Pancreas (tissue), 10 donors: ENCODE measurements around the gene KLF15. TPM values are rescaled to one million over a fixed set of nuclear protein-coding genes. Genes with fewer than 3 reads are reported as not detected.

Source experiments
- ATAC-seq, 4 donors: fragments of 200-7000 bp; cut with Tn5 transposase; one replicate each; pipeline versions ENCODE4 v1.8.0 to v1.9.1; 2020; ENCODE audit warnings: mild to moderate bottlenecking in 4 of 4, moderate library complexity in 4 of 4
- DNase-seq, 6 donors: peaks; one replicate each; pipeline ENCODE4 v3.0.0-alpha.2; 2020
- FAIRE-seq: peaks from 2 replicates; lab custom pipeline; 2012; peaks lifted over from hg19 to GRCh38; lab: Jason Lieb, UNC
- H3K27ac ChIP-seq, 4 donors: fragments of 200-600 bp; sonication (generic); 1 replicate in 3 of 4; 2 replicates in 1 of 4; pipeline versions ENCODE4 v1.5.0 to v1.8.0; 2020
- H3K27me3 ChIP-seq, 4 donors: fragments of 200-600 bp; one replicate each; pipeline ENCODE4 v1.8.0; 2021
- H3K36me3 ChIP-seq, 3 donors: fragments of 200-600 bp; sonication (generic) in 1 of 3; one replicate each; pipeline versions ENCODE4 v1.5.0 to v1.8.0; 2020 to 2021
- H3K4me1 ChIP-seq, 3 donors: fragments of 200-600 bp; one replicate each; pipeline ENCODE4 v1.8.0; 2021
- H3K4me3 ChIP-seq, 4 donors: fragments of 200-600 bp; sonication (generic) in 2 of 4; one replicate each; pipeline versions ENCODE4 v1.5.0 to v1.8.0; 2020 to 2021
- H3K9me3 ChIP-seq, 4 donors: fragments of 200-600 bp; one replicate each; pipeline ENCODE4 v1.8.0; 2021
- WGBS, 2 donors: extraction: QIAGEN DNeasy Blood & Tissue Kit; methylation state at CpG; one replicate each; pipeline ENCODE4 v1.1.7; 2013; 5-methylcytosine and 5-hydroxymethylcytosine counted together
- intact Hi-C, 3 donors: fragments of 100-400 bp; cut with DNase I; formaldehyde crosslinking; loops; one replicate each; pipeline versions ENCODE4 v1.11.1 to v1.14.2; 2022
- polyA plus RNA-seq, 2 donors: library from polyadenylated mRNA; stranded (reverse); fragments of 200-250 nt; gene quantifications; one replicate each; pipeline ENCODE4 v1.2.3, GENCODE V29; 2013
- total RNA-seq, 6 donors: library from RNA; stranded (reverse); fragmentation: NEBNext Ultra II Directional in 4 of 6; extraction: Animal tissue kit (Norgen Biotek cat#: 25700) in 4 of 6; gene quantifications; one replicate each; pipeline versions ENCODE4 v1.2.1 to v1.2.4, GENCODE V29; 2021 to 2023
- TF ChIP-seq, protein P1 (sequence below), 4 donors: fragments of 200-600 bp; sonication (generic) in 3 of 4; IDR thresholded peaks; one replicate each; pipeline versions ENCODE4 v1.5.0 to v1.8.0; 2021; ENCODE audit warnings: antibody characterized with exemption in 4 of 4
- donor health status: healthy with polysubstance abuse.
- donor health status: DM: no; HTN: no; CAD: no; lungs with moderate emphysema.
- donor health status: DM: no; HTN: no; CAD: no.
- donor health status: control.
- donor health status: control.
- donor health status: Bipolar disorder and iron deficiency.
- donor health status: DM: yes; HTN: yes; CAD: no.
- donor health status: DM: no; HTN: no; CAD: no.
- donor health status: DM: no; HTN: no; CAD: no.
- donor health status: DM: yes; HTN: yes; CAD: no.

Gene KLF15
- total and polyA plus RNA-seq, 8 donors, result 11.3 to 38.3 (median 26.8) TPM

DNA sequence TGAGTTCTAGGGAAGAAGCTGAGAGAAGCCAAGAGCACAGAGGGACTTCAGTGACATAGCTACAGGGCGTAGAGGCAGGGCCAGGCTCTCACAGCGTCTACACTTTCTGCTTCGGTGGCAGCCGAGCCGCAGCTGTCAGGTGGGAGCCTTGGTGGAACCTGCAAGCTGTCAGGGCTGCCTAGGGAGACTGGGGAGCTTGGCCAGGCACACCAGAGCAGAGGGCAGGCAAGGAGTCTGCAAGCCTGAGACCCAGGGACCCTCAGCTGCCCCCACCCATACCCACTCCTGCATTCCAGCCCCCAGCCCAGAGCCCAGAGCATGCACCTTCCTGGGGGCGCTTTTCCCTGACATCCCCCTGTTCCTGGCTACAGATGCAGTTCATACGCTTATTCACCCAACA, 13.4 kb upstream of the KLF15 start:
- H3K4me3 ChIP-seq, result no peak overlapping the region
- FAIRE-seq (no peak), ATAC-seq (no peak), DNase-seq (peak in 1 of 6 donors; percentile 38)
- H3K9me3 ChIP-seq, result no peaks in the 10 kb centered on the region
- intact Hi-C loops, result loop anchor here in 1 of 3 donors (5.0 kb wide), 1 partner anchor 108 kb away; no protein-coding TSS in a partner anchor
- 93 to 94% methylated on average over 7 of the region's 7 CpGs for WGBS, 2 donors
- peaks cover 7 to 15% (median 11%) of the 10 kb centered on the region in 3 donors for H3K4me1 ChIP-seq
- no peaks in the 10 kb centered on the region for H3K27me3 ChIP-seq
- TF ChIP-seq, protein P1, sequence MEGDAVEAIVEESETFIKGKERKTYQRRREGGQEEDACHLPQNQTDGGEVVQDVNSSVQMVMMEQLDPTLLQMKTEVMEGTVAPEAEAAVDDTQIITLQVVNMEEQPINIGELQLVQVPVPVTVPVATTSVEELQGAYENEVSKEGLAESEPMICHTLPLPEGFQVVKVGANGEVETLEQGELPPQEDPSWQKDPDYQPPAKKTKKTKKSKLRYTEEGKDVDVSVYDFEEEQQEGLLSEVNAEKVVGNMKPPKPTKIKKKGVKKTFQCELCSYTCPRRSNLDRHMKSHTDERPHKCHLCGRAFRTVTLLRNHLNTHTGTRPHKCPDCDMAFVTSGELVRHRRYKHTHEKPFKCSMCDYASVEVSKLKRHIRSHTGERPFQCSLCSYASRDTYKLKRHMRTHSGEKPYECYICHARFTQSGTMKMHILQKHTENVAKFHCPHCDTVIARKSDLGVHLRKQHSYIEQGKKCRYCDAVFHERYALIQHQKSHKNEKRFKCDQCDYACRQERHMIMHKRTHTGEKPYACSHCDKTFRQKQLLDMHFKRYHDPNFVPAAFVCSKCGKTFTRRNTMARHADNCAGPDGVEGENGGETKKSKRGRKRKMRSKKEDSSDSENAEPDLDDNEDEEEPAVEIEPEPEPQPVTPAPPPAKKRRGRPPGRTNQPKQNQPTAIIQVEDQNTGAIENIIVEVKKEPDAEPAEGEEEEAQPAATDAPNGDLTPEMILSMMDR (IDR thresholded peaks at IDR 0.05), result no peak
- H3K27ac ChIP-seq, result no peak overlapping the region
- no peaks in the 10 kb centered on the region for H3K36me3 ChIP-seq

DNA sequence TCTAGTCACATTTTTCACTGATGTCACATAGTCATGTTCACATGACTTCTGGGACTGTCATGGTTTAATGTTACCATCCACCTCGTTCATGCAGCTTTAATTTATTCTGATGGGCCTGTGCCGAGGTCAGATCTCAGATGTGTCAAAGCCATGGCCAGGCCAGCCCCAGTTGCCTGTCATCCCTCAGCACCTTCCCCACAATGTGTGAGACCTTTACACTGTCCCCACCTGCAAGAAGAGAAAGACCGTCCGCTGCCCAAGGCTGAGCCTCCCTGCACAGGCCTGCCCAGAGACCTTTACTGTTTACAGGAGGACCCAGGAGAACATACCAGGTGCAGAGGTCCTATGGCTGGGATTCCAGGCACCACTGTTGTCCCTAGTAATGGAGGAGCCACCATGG, 12.8 kb upstream of the KLF15 start:
- no peaks in the 10 kb centered on the region for H3K36me3 ChIP-seq
- peaks cover 7 to 15% (median 11%) of the 10 kb centered on the region in 3 donors for H3K4me1 ChIP-seq
- no peaks in the 10 kb centered on the region for H3K27me3 ChIP-seq
- no peaks in the 10 kb centered on the region for H3K9me3 ChIP-seq
- WGBS, 2 donors, result 71 to 74% methylated on average over 4 of the region's 4 CpGs
- DNase-seq, result peak in 2 of 6 donors; percentile 29 to 31
- H3K4me3 ChIP-seq, result no peak overlapping the region
- no peak for FAIRE-seq
- no peak overlapping the region for H3K27ac ChIP-seq
- TF ChIP-seq, protein P1 (IDR thresholded peaks at IDR 0.05), result no peak
- intact Hi-C loops, result loop anchor here in 1 of 3 donors (5.0 kb wide), 1 partner anchor 108 kb away; no protein-coding TSS in a partner anchor
- no peak for ATAC-seq

DNA sequence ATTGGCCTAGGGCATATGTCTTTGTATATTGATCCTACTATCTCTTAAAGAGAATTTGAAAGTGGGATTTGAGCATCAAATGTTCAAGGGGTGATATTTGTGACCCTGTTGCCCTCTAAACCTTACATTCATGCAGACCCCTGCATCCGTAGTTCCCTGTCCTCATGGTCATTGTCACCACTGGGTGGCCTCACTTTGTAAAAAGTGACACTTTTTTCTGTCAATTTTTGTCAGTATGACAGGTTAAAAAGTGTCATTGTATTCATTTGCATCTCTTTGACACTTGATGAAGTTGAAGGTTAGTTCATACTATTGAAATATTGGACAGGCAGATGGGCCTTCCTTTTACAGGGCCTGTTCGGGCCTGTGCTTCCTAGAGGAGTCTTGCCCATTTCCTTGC, 12.3 kb upstream of the KLF15 start:
- Histone ChIP-seq H3K4me3 (no peak overlapping the region), H3K9me3 (no peaks in the 10 kb centered on the region), H3K27me3 (no peaks in the 10 kb centered on the region), H3K36me3 (no peaks in the 10 kb centered on the region), H3K27ac (no peak overlapping the region), H3K4me1 (peaks cover 7 to 15% (median 11%) of the 10 kb centered on the region in 3 donors)
- TF ChIP-seq, protein P1 (IDR thresholded peaks at IDR 0.05), result no peak
- FAIRE-seq, result no peak
- WGBS, 2 donors, result 86 to 97% methylated on average over 2 of the region's 2 CpGs
- no peak for DNase-seq
- intact Hi-C loops, result no loop called here
- no peak for ATAC-seq

DNA sequence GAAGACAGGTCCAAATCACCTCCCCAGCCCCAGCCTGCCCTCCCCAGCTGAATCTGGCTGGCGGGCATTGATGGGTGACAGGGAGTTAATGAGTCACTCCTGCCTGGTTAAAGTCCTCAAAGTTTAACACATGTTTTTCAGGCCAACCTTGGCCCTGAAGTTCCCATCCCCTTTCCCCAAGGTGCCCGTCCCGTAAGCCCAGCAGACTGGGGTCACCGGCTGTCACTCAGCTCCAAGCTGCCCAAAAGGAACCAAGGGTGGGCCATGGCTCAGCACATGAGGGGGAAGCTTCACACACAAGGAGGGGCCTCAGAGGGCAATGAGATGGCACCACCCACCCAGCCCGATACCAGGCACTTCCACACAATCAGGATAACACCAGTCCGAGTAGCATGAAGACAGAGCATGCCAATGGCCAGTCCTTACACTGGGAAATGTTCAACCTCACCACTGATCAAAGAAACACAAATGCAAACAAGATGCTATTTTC, 10.2 kb upstream of the KLF15 start:
- DNase-seq, result peak in 5 of 6 donors; percentile 48 to 68 (median 60)
- Histone ChIP-seq H3K9me3 (no peaks in the 10 kb centered on the region), H3K27me3 (no peaks in the 10 kb centered on the region), H3K36me3 (no peaks in the 10 kb centered on the region), H3K4me3 (no peak overlapping the region), H3K4me1 (peaks cover 7 to 15% (median 11%) of the 10 kb centered on the region in 3 donors), H3K27ac (no peak overlapping the region)
- TF ChIP-seq, protein P1 (IDR thresholded peaks at IDR 0.05), result no peak
- intact Hi-C loops, result no loop called here
- 24 to 27% methylated on average over 6 of the region's 6 CpGs for WGBS, 2 donors
- no peak for FAIRE-seq
- ATAC-seq, result peak; percentile 86 to 96 (median 90)
